Epidermal melanocyte (primary cell): Measurements from ENCODE around the gene MYOC.
"Not testable (repeated sequence)": the region's sequence is repeated elsewhere in the genome, so short reads cannot be mapped to it uniquely, and the experiment has no call there.

Experiments
- DNase-seq: peaks from one replicate; pipeline ENCODE4 v3.0.0; 2011; ENCODE audit warnings: low spot score; ENCODE audit not compliant: insufficient read length

Gene MYOC

DNA sequence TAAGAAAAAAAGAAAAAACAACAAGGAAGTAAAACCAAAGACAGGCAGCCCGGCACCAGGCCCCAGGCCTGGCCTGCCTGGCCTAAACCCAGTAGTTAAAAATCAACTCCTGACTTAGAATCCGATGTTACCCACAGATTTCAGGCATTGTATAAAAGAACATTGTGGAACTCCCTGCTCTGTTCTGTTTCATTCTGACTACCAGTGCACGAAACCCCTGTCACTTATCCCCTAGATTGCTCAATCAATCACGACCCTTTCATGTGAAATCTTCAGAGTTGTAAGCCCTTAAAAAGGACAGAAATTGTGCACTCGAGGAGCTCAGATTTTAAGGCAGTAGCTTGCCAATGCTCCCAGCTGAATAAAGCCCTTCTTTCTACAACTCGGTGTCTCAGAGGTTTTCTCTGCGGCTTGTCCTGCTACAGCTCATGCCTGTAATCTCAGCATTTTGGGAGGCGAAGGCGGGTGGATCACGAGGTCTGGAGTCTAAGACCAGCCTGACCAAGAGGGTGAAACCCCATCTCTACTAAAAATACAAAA, 46.0 kb downstream of the MYOC start:
- no peak for DNase-seq

DNA sequence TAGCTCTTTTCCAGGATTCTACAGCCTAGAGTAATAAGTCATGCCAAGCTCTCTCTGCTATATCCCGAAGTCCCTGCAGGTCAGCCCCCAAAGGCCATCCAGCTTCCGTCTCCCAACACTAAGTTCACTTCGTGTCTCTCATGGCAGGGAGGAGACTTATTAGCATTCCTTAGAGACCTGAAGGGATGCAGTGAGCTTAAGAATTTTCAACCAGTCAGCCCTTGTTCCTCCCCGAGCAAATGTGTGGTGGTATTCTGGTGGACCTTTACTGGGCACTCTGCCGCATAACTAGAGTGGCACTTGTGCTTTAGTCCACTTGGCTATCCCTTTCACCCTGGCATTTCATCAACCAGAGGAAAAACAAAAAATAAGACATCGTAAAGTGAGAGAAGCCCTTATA, 49.4 kb downstream of the MYOC start:
- DNase-seq, result not testable (repeated sequence)

DNA sequence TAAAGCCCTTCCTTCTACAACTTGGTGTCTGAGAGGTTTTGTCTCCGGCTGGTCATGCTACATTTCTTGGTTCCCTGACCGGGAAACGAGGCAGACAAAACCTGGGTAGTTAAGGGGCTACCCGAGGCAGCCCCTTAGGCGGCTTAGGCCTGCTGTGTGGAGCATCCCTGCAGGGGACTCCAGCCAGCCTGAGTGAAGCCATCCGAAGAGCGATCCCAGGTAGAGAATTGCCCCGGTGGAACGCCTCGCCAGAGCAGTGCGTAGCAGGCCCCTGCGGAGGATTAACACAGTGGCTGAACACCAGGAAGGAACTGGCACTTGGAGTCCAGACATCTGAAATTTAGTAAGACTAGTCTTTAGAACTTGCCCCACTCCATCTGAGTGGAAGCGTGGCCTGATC, 51.6 kb downstream of the MYOC start:
- DNase-seq, result no peak

DNA sequence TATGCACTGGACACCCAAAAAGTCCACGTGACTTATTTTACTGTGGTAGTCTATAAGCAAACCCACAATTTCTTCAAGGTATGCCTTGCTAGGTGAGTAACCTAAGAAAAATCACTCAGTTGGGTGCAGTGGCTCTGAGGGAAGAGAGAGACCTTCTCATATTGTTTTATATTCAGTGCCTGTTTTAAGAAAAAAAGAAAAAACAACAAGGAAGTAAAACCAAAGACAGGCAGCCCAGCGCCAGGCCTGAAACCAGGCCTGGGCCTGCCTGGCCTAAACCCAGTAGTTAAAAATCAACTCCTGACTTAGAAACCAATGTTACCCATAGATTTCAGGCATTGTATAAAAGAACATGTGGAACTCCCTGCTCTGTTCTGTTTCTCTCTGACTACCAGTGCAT, 52.2 kb downstream of the MYOC start:
- DNase-seq, result not testable (repeated sequence)

DNA sequence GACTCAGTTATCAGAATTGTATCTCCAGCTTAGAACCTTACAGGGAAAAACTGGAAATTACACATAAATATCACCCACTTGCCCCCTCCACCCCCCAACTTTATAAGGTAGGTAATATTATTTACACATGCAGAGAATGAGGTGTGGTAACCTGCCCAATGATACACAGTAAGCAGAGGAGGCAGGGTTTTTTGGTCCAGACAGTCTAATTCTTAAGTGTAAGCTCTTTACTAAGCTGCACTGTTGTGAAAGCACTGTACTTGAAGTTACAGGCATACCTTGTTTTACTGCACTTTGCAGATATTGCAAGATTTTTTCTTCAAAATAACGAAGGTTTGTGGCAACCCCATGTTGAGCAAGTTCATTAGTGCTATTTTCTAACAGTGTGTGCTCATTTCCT, 55.3 kb downstream of the MYOC start:
- no peak for DNase-seq

DNA sequence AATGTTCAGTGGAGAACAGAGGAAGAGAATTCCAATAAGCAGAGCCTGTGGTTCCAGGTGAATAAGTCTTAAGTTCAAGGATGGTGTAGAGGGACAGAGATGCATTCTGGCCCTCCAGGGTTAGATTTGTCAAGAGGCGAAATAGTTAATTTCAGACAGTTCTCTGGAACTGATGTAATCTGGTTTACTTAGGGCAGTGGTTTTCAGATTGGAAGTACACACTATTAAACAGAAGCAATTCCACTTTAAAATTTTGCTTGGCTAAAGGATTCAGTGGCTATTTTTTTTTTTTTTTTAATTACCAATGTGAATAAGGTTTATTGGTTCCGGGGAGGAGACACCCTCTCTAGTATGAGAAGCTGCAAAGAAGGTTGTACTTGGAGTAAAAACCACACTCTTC, 55.8 kb downstream of the MYOC start:
- no peak for DNase-seq

DNA sequence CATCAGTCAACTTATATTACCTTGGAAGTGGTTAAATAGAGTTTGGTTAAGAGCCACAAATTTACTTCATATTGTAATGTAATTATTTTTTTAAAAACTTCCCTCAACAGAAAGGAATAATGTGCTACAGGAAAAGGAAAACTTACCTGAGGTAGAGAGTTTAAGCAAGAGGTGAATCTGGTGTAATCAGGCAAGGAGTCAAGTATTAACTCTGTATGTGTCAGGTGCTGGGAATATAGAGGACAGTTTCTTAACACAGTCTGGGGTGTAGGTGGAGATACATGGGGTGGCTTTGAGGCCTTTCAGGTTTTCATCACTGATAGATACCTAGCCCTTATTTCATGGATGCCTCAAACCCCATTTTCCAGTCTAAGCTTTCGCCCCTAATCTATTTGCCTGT, 56.4 kb downstream of the MYOC start:
- no peak for DNase-seq

GRCh38 chr1:171595324-171595723, 57.2 kb downstream of the MYOC start:
- no peak for DNase-seq

DNA sequence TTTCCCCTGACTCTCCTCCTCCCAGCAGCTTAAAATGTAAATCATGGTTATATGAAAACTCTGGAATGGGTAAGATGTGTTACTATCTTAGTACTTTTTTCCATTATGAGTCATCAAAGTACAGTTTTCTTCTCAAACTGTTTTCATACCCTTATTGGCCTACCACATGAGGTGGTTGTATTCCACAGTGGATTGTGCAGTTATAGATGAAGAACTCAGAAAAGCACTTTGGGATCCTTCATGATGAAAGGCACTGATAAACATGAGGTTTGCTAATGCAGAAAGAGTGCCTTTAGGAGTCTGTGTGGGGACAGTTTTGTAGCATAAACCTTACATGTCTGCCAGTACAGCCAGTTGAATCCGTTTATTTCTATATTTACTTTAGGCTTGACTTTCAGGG, 62.5 kb downstream of the MYOC start:
- no peak for DNase-seq

DNA sequence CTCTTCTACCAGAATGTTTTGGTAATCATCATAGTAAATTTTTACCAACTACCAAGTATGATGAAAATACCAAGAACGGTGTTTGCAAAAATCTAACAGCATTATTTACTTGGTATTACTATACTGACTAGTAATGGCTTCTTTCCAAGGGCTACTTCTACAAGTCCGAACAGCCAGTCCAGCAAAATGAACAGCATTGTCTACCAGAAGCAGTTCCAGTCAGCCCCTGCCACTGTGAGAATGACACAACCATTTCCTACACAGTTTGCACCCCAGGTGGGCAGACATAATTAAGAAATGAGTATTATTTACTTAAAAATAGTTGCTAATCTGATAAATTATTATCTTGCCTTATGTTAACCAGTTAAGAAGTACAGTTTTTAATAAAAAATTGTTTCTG, 64.3 kb downstream of the MYOC start:
- no peak for DNase-seq

DNA sequence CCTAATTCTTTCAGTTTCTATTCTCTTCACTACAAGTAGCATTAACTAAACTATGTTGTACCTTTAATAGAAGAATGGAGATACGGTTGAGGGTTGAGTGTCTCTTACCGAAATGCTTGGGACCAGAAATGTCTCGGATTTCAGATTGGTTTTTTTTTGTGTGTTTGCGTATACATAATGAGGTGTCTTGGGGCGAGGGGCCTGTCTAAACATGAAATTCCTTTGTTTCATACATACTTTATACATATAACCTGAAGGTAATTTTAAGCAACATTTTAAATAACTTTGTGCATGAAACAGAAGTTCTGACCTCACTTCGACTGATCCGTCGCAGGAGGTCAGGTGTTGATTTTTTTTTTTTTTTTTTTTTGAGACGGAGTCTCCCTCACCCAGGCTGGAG, 66.8 kb downstream of the MYOC start:
- no peak for DNase-seq
